B cell (primary cell): Measurements from ENCODE around the gene TREH. TPM values are rescaled to one million over a fixed set of nuclear protein-coding genes. Genes with fewer than 3 reads are reported as not detected.

Experiments used
- ATAC-seq: fragments of 200-7000 bp; cut with Tn5 transposase; one replicate; pipeline ENCODE4 v1.10.0; 2021; ENCODE audit warnings: low read depth, mild to moderate bottlenecking, moderate number of reproducible peaks, moderate library complexity
- CTCF ChIA-PET: fragments of 350-600 bp; sonication (Branson Sonifier 250); formaldehyde crosslinking; loops from one replicate; lab custom pipeline; 2021; ENCODE audit warnings: antibody characterized with exemption, inconsistent platforms; lab: Charles Lee
- POLR2A ChIA-PET: fragments of 350-600 bp; sonication (Branson Sonifier 250); formaldehyde crosslinking; loops from one replicate; lab custom pipeline; 2021; ENCODE audit warnings: antibody characterized with exemption; lab: Charles Lee
- DNase-seq: peaks from one replicate; pipeline ENCODE4 v3.0.0; 2013
- H2AFZ ChIP-seq: 2 replicates; pipeline ENCODE4 v1.6.1; 2012; ENCODE audit warnings: mild to moderate bottlenecking, low read depth, low read length; ENCODE audit not compliant: insufficient read depth, poor library complexity, severe bottlenecking
- H3K27ac ChIP-seq, 2 donors: 1 replicate in 1 of 2; 2 replicates in 1 of 2; pipeline ENCODE4 v1.5.1; 2012 to 2013; ENCODE audit warnings: low read length in 2 of 2, mild to moderate bottlenecking in 2 of 2, moderate library complexity in 1 of 2
- H3K27me3 ChIP-seq, 4 experiments: fragments of 200-600 bp in 1 of 4; sonication (generic) in 1 of 4; replicated peaks in 1 of 4; 1 replicate in 2 of 4; 2 replicates in 2 of 4; pipeline versions ENCODE4 v1.6.1 to v1.7.0; 2013 to 2016; ENCODE audit warnings: low read length in 3 of 4, mild to moderate bottlenecking in 2 of 4, mixed read lengths in 1 of 4, moderate library complexity in 1 of 4; ENCODE audit not compliant: insufficient read depth in 4 of 4, control insufficient read depth in 3 of 4; ENCODE audit errors: control extremely low read depth in 1 of 4
- H3K36me3 ChIP-seq, 2 experiments: replicated peaks in 1 of 2; 1 replicate in 1 of 2; 2 replicates in 1 of 2; pipeline versions ENCODE4 v1.6.1 to v1.7.1; 2013; ENCODE audit warnings: low read length in 1 of 2; ENCODE audit not compliant: insufficient read depth in 2 of 2, control insufficient read depth in 1 of 2; ENCODE audit errors: control extremely low read depth in 1 of 2, extremely low read depth in 1 of 2
- H3K4me1 ChIP-seq, 2 donors: fragments of 200-600 bp in 1 of 2; sonication (generic) in 1 of 2; 1 replicate in 1 of 2; 2 replicates in 1 of 2; pipeline versions ENCODE4 v1.5.1 to v1.6.1; 2013 to 2017; ENCODE audit warnings: low read length in 2 of 2; ENCODE audit not compliant: control insufficient read depth in 2 of 2, insufficient read depth in 2 of 2
- H3K4me2 ChIP-seq: replicated peaks from 2 replicates; pipeline ENCODE3; 2012; ENCODE audit warnings: mild to moderate bottlenecking, low read depth, low read length; ENCODE audit not compliant: poor library complexity, severe bottlenecking
- H3K4me3 ChIP-seq, 5 experiments: fragments of 200-600 bp in 1 of 5; sonication (generic) in 1 of 5; 1 replicate in 3 of 5; 2 replicates in 2 of 5; pipeline versions ENCODE4 v1.5.1 to v1.7.0; 2011 to 2016; ENCODE audit warnings: low read length in 4 of 5, mild to moderate bottlenecking in 4 of 5, low read depth in 2 of 5, control low read depth in 1 of 5, moderate library complexity in 1 of 5; ENCODE audit not compliant: insufficient read depth in 1 of 5; ENCODE audit errors: control extremely low read depth in 1 of 5, extremely low read depth in 1 of 5
- H3K79me2 ChIP-seq: fragments of 200-600 bp; sonication (generic); one replicate; pipeline ENCODE4 v1.6.0; 2016; ENCODE audit warnings: low read length; ENCODE audit not compliant: control insufficient read depth, insufficient read depth
- H3K9ac ChIP-seq: fragments of 200-600 bp; sonication (generic); 2 replicates; pipeline ENCODE4 v1.6.1; 2017; ENCODE audit warnings: mild to moderate bottlenecking, low read length, moderate library complexity
- H3K9me3 ChIP-seq, 3 donors: one replicate each; pipeline versions ENCODE4 v1.6.1 to v1.7.1; 2013; ENCODE audit warnings: low read length in 2 of 3; ENCODE audit not compliant: control insufficient read depth in 2 of 3, insufficient read depth in 1 of 3; ENCODE audit errors: control extremely low read depth in 1 of 3
- H4K20me1 ChIP-seq: 2 replicates; pipeline ENCODE4 v1.6.0; 2012; ENCODE audit warnings: mild to moderate bottlenecking, low read length; ENCODE audit not compliant: insufficient read depth, control insufficient read depth, poor library complexity, severe bottlenecking
- H3K27ac Mint-ChIP-seq: one replicate; pipeline ENCODE4 v1.8.0; 2021; ENCODE audit warnings: mixed read lengths
- H3K27me3 Mint-ChIP-seq: one replicate; pipeline ENCODE4 v1.8.0; 2021; ENCODE audit warnings: mixed read lengths
- H3K4me1 Mint-ChIP-seq: one replicate; pipeline ENCODE4 v1.8.0; 2021; ENCODE audit warnings: mixed read lengths
- H3K4me3 Mint-ChIP-seq: one replicate; pipeline ENCODE4 v1.8.0; 2021; ENCODE audit warnings: mixed read lengths
- H3K9me3 Mint-ChIP-seq: one replicate; pipeline ENCODE4 v1.8.0; 2022; ENCODE audit warnings: mixed read lengths; ENCODE audit not compliant: insufficient read depth
- CTCF ChIP-seq: fragments of 200-600 bp; IDR thresholded peaks from one replicate; pipeline ENCODE4 v1.8.0; 2022; ENCODE audit warnings: antibody characterized with exemption, mild to moderate bottlenecking
- EZH2 ChIP-seq: IDR thresholded peaks from 2 replicates; pipeline ENCODE4 v1.6.1; 2012; ENCODE audit warnings: borderline replicate concordance, low read depth, mild to moderate bottlenecking, moderate library complexity, low read length; ENCODE audit not compliant: insufficient read depth, poor library complexity, severe bottlenecking
- WGBS: methylation state at CpG from one replicate; pipeline ENCODE4 v1.1.5; 2013; ENCODE audit warnings: missing lambda C conversion rate; ENCODE audit not compliant: insufficient coverage; 5-methylcytosine and 5-hydroxymethylcytosine counted together
- intact Hi-C: fragments of 100-400 bp; cut with micrococcal nuclease; formaldehyde crosslinking; loops from one replicate; pipeline ENCODE4 v1.10.0; 2022
- polyA plus RNA-seq: library from polyadenylated mRNA; depleted of rRNA; stranded (reverse); fragments of >200 nt; gene quantifications from 2 replicates; pipeline ENCODE4 v1.2.3, GENCODE V29; 2012
- total RNA-seq, 2 donors: library from RNA; stranded (reverse); fragments of 120-200 nt in 1 of 2; gene quantifications; 1 replicate in 1 of 2; 2 replicates in 1 of 2; pipeline versions ENCODE4 v1.2.3 to v1.2.4, GENCODE V29; 2013 to 2022

The TREH gene
- total and polyA plus RNA-seq, 2 donors (not counting 1 experiment from before 2014, with no cell fraction given), result not detected

DNA sequence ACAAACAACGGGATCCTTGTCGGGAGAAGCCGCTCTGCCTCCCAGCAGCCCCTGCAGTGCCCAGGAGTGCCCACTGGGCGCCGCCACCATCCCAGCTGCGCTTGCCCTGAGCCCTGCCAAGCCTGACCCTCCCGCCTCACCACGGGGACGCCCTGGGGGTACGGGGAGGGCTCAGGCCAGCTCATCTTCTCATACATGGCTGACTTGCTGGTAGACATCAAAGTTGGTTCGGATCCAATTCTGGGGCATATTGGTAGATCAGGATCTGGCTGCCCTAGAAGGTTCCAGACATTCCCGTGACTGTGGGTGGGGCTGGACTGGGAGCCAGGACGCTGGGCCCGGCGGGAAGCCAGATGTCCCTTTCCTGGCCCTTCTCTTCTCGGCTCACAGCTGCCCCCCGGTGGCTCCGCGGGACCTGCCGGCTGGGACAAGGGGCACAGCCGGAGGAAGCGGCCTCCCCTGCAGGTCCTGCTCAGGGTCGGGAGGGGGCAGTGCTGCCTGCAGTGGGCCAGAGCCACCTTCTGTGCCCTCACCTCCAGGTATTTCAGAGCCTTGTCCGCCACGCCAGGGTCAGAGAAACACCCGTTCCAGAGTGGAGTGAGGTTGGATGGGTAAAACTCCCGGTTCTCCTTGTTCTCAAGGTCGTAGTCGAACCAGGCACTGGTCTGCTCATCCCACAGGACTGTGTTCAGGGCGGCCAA, 10.6 kb upstream of the TREH start:
- H3K27ac ChIP-seq, result peak overlapping the region in 1 of 2 donors; percentile 51
- ChIA-PET POLR2A (no interaction called here), CTCF (interaction anchor here (0.5 to 5.7 kb wide), 36 partner anchors 9 to 593 kb away, joined by 3 to 57 read pairs (median 4); partner anchors contain the start of genes BCL9L, CXCR5, DDX6 and SLC37A4)
- TF ChIP-seq EZH2 (no peak), CTCF (peak; percentile 96)
- DNase-seq (peak; percentile 88), ATAC-seq (peak; percentile 94)
- intact Hi-C loops, result loop anchor here (1.0 to 5.0 kb wide), 4 partner anchors 101 to 507 kb away; partner anchors contain the start of gene DDX6
- 8% methylated on average over 27 of the region's 30 CpGs for WGBS
- no peaks in the 10 kb centered on the region for H3K36me3 ChIP-seq
- H3K4me3 ChIP-seq, result peak overlapping the region in 4 of 5 experiments; percentile 36 to 67 (median 52)
- H2AFZ ChIP-seq, result peak overlapping the region; percentile 77
- peaks cover 0 to 3% (median 0%) of the 10 kb centered on the region in 3 donors for H3K9me3 ChIP-seq
- H3K4me1 ChIP-seq, result peaks cover 10 to 27% of the 10 kb centered on the region in 2 donors
- H3K4me2 ChIP-seq, result peak overlapping the region; percentile 100
- H3K9ac ChIP-seq, result peak overlapping the region; percentile 70
- H3K27ac Mint-ChIP-seq, result peak overlapping the region; percentile 68
- peaks cover 10% of the 10 kb centered on the region for H3K27me3 Mint-ChIP-seq
- H3K79me2 ChIP-seq, result no peaks in the 10 kb centered on the region
- H3K4me3 Mint-ChIP-seq, result peak overlapping the region; percentile 85
- peaks cover 0 to 4% (median 0%) of the 10 kb centered on the region in 4 experiments for H3K27me3 ChIP-seq
- peaks cover 20% of the 10 kb centered on the region for H3K4me1 Mint-ChIP-seq
- H3K9me3 Mint-ChIP-seq, result no peaks in the 10 kb centered on the region
- no peaks in the 10 kb centered on the region for H4K20me1 ChIP-seq

- Histone ChIP-seq H3K9me3 (peaks cover 0 to 3% (median 0%) of the 10 kb centered on the region in 3 donors), H3K79me2 (no peaks in the 10 kb centered on the region), H3K36me3 (no peaks in the 10 kb centered on the region), H3K9ac (peak overlapping the region; percentile 70), H3K27me3 (peaks cover 0 to 4% (median 0%) of the 10 kb centered on the region in 4 experiments), H3K4me2 (peak overlapping the region; percentile 100), H3K27ac (no peak overlapping the region), H3K4me1 (peaks cover 10 to 27% of the 10 kb centered on the region in 2 donors), H3K4me3 (peak overlapping the region in 1 of 5 experiments; percentile 49), H4K20me1 (no peaks in the 10 kb centered on the region), H2AFZ (peak overlapping the region; percentile 77)
- H3K27me3 Mint-ChIP-seq, result peaks cover 10% of the 10 kb centered on the region
- DNase-seq, result peak; percentile 29
- H3K4me1 Mint-ChIP-seq, result peaks cover 20% of the 10 kb centered on the region
- WGBS, result 17% methylated on average over 7 of the region's 9 CpGs
- peak overlapping the region; percentile 13 for H3K4me3 Mint-ChIP-seq
- H3K27ac Mint-ChIP-seq, result no peak overlapping the region
- CTCF ChIA-PET, result interaction anchor here (0.6 to 5.7 kb wide), 34 partner anchors 8 to 543 kb away, joined by 3 to 57 read pairs (median 4); partner anchors contain the start of genes BCL9L, CXCR5, DDX6 and SLC37A4
- ATAC-seq, result peak; percentile 2
- POLR2A ChIA-PET, result no interaction called here
- TF ChIP-seq CTCF, result no peak
- TF ChIP-seq EZH2, result no peak
- H3K9me3 Mint-ChIP-seq, result no peaks in the 10 kb centered on the region
- intact Hi-C loops, result no loop called here
Measured at GRCh38 chr11:118689503-118689851, 10.0 kb upstream of the TREH start.
